22Rv1 (cell line): ENCODE results near the gene UTF1.

ENCODE experiments used
- ZFX ChIP-seq: fragments of 450-650 bp; IDR thresholded peaks from 2 replicates; pipeline ENCODE4 v1.6.1; 2017; ENCODE audit warnings: antibody characterized with exemption, borderline replicate concordance
- TF ChIP-seq, protein P1 (sequence below): fragments of 450-650 bp; IDR thresholded peaks from 2 replicates; pipeline ENCODE4 v1.5.1; 2017; ENCODE audit warnings: mild to moderate bottlenecking

DNA sequence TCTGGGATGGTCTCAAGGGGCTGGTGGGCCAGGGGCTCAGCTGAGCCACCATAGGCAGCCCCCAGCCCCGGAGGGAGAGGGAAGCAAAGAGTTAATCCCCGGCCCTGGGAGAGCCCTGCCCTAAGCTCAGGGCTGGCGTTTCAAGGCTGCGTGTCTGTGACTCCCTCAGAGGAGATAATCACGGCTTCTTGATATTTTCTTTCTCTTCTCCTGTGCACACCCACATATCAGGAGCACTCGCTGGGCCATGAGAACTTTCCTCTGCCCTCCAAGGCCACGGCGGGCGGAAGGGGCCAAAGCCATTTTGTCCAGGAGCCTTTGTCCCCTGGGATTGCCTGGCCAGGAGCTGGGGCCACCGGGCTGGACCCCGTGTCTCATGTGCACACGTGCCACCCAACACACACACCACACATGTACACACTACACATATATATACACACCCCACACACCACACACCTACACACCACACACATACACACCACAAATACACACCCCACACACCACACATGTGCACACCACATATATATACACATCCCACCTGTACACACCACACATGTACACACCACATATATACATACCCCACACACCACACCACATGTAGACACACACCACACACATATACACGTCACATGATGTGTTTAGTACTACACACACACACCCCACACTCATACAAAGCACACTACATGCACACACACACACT lies 24.6 kb downstream of the UTF1 start:
- no peak for TF ChIP-seq ZFX
- TF ChIP-seq, protein P1, sequence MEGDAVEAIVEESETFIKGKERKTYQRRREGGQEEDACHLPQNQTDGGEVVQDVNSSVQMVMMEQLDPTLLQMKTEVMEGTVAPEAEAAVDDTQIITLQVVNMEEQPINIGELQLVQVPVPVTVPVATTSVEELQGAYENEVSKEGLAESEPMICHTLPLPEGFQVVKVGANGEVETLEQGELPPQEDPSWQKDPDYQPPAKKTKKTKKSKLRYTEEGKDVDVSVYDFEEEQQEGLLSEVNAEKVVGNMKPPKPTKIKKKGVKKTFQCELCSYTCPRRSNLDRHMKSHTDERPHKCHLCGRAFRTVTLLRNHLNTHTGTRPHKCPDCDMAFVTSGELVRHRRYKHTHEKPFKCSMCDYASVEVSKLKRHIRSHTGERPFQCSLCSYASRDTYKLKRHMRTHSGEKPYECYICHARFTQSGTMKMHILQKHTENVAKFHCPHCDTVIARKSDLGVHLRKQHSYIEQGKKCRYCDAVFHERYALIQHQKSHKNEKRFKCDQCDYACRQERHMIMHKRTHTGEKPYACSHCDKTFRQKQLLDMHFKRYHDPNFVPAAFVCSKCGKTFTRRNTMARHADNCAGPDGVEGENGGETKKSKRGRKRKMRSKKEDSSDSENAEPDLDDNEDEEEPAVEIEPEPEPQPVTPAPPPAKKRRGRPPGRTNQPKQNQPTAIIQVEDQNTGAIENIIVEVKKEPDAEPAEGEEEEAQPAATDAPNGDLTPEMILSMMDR: no peak
